CD4-positive, alpha-beta memory T cell (primary cell): Measurements from ENCODE around the gene GTF3C1. TPM values are rescaled to one million over a fixed set of nuclear protein-coding genes. Genes with fewer than 3 reads are reported as not detected.

Experiments
- CTCF ChIA-PET: fragments of 350-600 bp; sonication (Branson Sonifier 250); formaldehyde crosslinking; loops from one replicate; lab custom pipeline; 2021; ENCODE audit warnings: inconsistent platforms; ENCODE audit not compliant: partially characterized antibody; lab: Charles Lee
- POLR2A ChIA-PET: fragments of 350-600 bp; sonication (Branson Sonifier 250); formaldehyde crosslinking; loops from one replicate; lab custom pipeline; 2021; ENCODE audit not compliant: partially characterized antibody; lab: Charles Lee
- DNase-seq, 5 donors: peaks; one replicate each; pipeline versions ENCODE4 v3.0.0 to v3.0.0-alpha.2; 2020 to 2022; ENCODE audit warnings: mixed read lengths in 1 of 5
- H3K27ac ChIP-seq: one replicate; pipeline ENCODE4 v1.7.0; 2013; ENCODE audit warnings: low read depth, low read length
- H3K27me3 ChIP-seq: 2 replicates; pipeline ENCODE4 v1.7.0; 2013; ENCODE audit warnings: mild to moderate bottlenecking, low read length, moderate library complexity; ENCODE audit not compliant: insufficient read depth
- H3K36me3 ChIP-seq: 2 replicates; pipeline ENCODE4 v1.7.0; 2013; ENCODE audit warnings: mild to moderate bottlenecking, low read length, moderate library complexity; ENCODE audit not compliant: insufficient read depth
- H3K4me1 ChIP-seq: 2 replicates; pipeline ENCODE4 v1.7.0; 2013; ENCODE audit warnings: mild to moderate bottlenecking, low read length, moderate library complexity; ENCODE audit not compliant: insufficient read depth
- H3K4me3 ChIP-seq, 2 donors: one replicate each; pipeline ENCODE4 v1.7.0; 2013; ENCODE audit warnings: low read length in 2 of 2, mild to moderate bottlenecking in 1 of 2
- H3K9me3 ChIP-seq, 2 donors: one replicate each; pipeline ENCODE4 v1.7.0; 2013; ENCODE audit warnings: low read length in 2 of 2, control low read depth in 1 of 2; ENCODE audit not compliant: control insufficient read depth in 1 of 2
- H3K27ac Mint-ChIP-seq, 7 donors: one replicate each; pipeline ENCODE4 v1.8.0; 2020 to 2021; ENCODE audit warnings: mixed read lengths in 7 of 7, mild to moderate bottlenecking in 6 of 7, inconsistent platforms in 3 of 7, moderate library complexity in 3 of 7
- H3K27me3 Mint-ChIP-seq, 2 donors: one replicate each; pipeline ENCODE4 v1.8.0; 2020 to 2021; ENCODE audit warnings: mixed read lengths in 2 of 2
- H3K36me3 Mint-ChIP-seq, 2 donors: one replicate each; pipeline ENCODE4 v1.8.0; 2020 to 2021; ENCODE audit warnings: mixed read lengths in 2 of 2, inconsistent platforms in 1 of 2, mild to moderate bottlenecking in 1 of 2
- H3K4me1 Mint-ChIP-seq, 4 donors: one replicate each; pipeline ENCODE4 v1.8.0; 2020 to 2021; ENCODE audit warnings: mixed read lengths in 4 of 4, mild to moderate bottlenecking in 1 of 4
- H3K4me3 Mint-ChIP-seq, 8 donors: one replicate each; pipeline ENCODE4 v1.8.0; 2020 to 2021; ENCODE audit warnings: mixed read lengths in 8 of 8, mild to moderate bottlenecking in 7 of 8, moderate library complexity in 6 of 8, inconsistent platforms in 3 of 8
- H3K9me3 Mint-ChIP-seq, 8 donors: one replicate each; pipeline ENCODE4 v1.8.0; 2020 to 2021; ENCODE audit warnings: mixed read lengths in 8 of 8, mild to moderate bottlenecking in 5 of 8, inconsistent platforms in 3 of 8, moderate library complexity in 1 of 8
- intact Hi-C: fragments of 100-400 bp; cut with micrococcal nuclease; formaldehyde crosslinking; loops from one replicate; pipeline ENCODE4 v1.15.1; 2023
- polyA plus RNA-seq, 2 donors: library from polyadenylated mRNA; unstranded; fragments of 300-500 nt; fragmentation: Illumina TruSeq; gene quantifications; one replicate each; pipeline ENCODE4 v1.2.3, GENCODE V29; 2021
- total RNA-seq, 2 experiments: library from RNA; stranded (reverse); gene quantifications; one replicate each; pipeline ENCODE4 v1.2.3, GENCODE V29; 2021

GTF3C1 gene
- total and polyA plus RNA-seq, 4 experiments from 2014 or later = 4.8 to 53.1 (median 39.5) TPM

- Histone ChIP-seq H3K36me3 (peaks cover 33% of the 10 kb centered on the region), H3K27ac (no peak overlapping the region), H3K4me3 (no peak overlapping the region), H3K4me1 (peaks cover 33% of the 10 kb centered on the region), H3K9me3 (no peaks in the 10 kb centered on the region), H3K27me3 (no peaks in the 10 kb centered on the region)
- CTCF ChIA-PET = no interaction called here
- Mint-ChIP-seq H3K36me3 (peaks cover 34 to 42% of the 10 kb centered on the region in 2 donors), H3K9me3 (no peaks in the 10 kb centered on the region), H3K4me3 (no peak overlapping the region), H3K4me1 (peaks cover 25 to 46% (median 34%) of the 10 kb centered on the region in 4 donors), H3K27me3 (no peaks in the 10 kb centered on the region), H3K27ac (peak overlapping the region in 4 of 7 donors; percentile 14 to 77 (median 69))
- intact Hi-C loops = no loop called here
- POLR2A ChIA-PET = interaction anchor here (0.8 kb wide), 1 partner anchor 27 kb away, joined by 3 read pairs; the partner anchor contains the start of gene IL21R
- no peak for DNase-seq
Observed at GRCh38 chr16:27429330-27429871, 120.3 kb downstream of the GTF3C1 start.

GRCh38 chr16:27428026-27428785 is 121.5 kb downstream of the GTF3C1 start:
- Histone ChIP-seq H3K4me1 (peaks cover 33% of the 10 kb centered on the region), H3K9me3 (no peaks in the 10 kb centered on the region), H3K4me3 (no peak overlapping the region), H3K36me3 (peaks cover 22% of the 10 kb centered on the region), H3K27ac (no peak overlapping the region), H3K27me3 (no peaks in the 10 kb centered on the region)
- H3K36me3 Mint-ChIP-seq = peaks cover 41 to 42% of the 10 kb centered on the region in 2 donors
- intact Hi-C loops = no loop called here
- H3K4me1 Mint-ChIP-seq = peaks cover 25 to 49% (median 36%) of the 10 kb centered on the region in 4 donors
- CTCF ChIA-PET = interaction anchor here (0.8 to 1.8 kb wide), 3 partner anchors 13 to 29 kb away, joined by 3 to 6 read pairs (median 5); no protein-coding TSS in a partner anchor
- DNase-seq = no peak
- peak overlapping the region in 1 of 8 donors; percentile 15 for H3K4me3 Mint-ChIP-seq
- POLR2A ChIA-PET = interaction anchor here (1.0 to 2.0 kb wide), 6 partner anchors 9 to 61 kb away, joined by 3 to 9 read pairs (median 4); partner anchors contain the start of gene IL21R
- H3K27ac Mint-ChIP-seq = peak overlapping the region in 3 of 7 donors; percentile 6 to 62 (median 42)
- no peaks in the 10 kb centered on the region for H3K27me3 Mint-ChIP-seq
- peaks cover 0 to 4% (median 0%) of the 10 kb centered on the region in 8 donors for H3K9me3 Mint-ChIP-seq

GRCh38 chr16:27427538-27427937 is 122.2 kb downstream of the GTF3C1 start:
- POLR2A ChIA-PET = interaction anchor here (1.0 to 2.0 kb wide), 9 partner anchors 10 to 224 kb away, joined by 3 to 9 read pairs (median 5); partner anchors contain the start of genes IL21R and KDM8
- H3K9me3 Mint-ChIP-seq = peaks cover 0 to 9% (median 2%) of the 10 kb centered on the region in 8 donors
- no peak overlapping the region for H3K27ac ChIP-seq
- H3K4me1 Mint-ChIP-seq = peaks cover 20 to 44% (median 32%) of the 10 kb centered on the region in 4 donors
- H3K4me3 ChIP-seq = no peak overlapping the region
- no peaks in the 10 kb centered on the region for H3K27me3 Mint-ChIP-seq
- peak overlapping the region in 3 of 7 donors; percentile 55 to 93 (median 62) for H3K27ac Mint-ChIP-seq
- no peak for DNase-seq
- CTCF ChIA-PET = interaction anchor here (0.8 to 1.8 kb wide), 3 partner anchors 12 to 29 kb away, joined by 3 to 6 read pairs (median 5); no protein-coding TSS in a partner anchor
- H3K27me3 ChIP-seq = no peaks in the 10 kb centered on the region
- intact Hi-C loops = loop anchor here (2.0 kb wide), 1 partner anchor 25 kb away; the partner anchor contains the start of gene IL21R
- peaks cover 33% of the 10 kb centered on the region for H3K4me1 ChIP-seq
- peaks cover 39 to 43% of the 10 kb centered on the region in 2 donors for H3K36me3 Mint-ChIP-seq
- peaks cover 1 to 4% of the 10 kb centered on the region in 2 donors for H3K9me3 ChIP-seq
- H3K4me3 Mint-ChIP-seq = no peak overlapping the region
- H3K36me3 ChIP-seq = peaks cover 20% of the 10 kb centered on the region

- Mint-ChIP-seq H3K9me3 (peaks cover 0 to 17% (median 11%) of the 10 kb centered on the region in 8 donors), H3K27ac (peak overlapping the region; percentile 62 to 93 (median 90)), H3K4me3 (peak overlapping the region in 5 of 8 donors; percentile 0 to 70 (median 39)), H3K4me1 (peaks cover 20 to 44% (median 31%) of the 10 kb centered on the region in 4 donors), H3K27me3 (no peaks in the 10 kb centered on the region), H3K36me3 (peaks cover 42 to 47% of the 10 kb centered on the region in 2 donors)
- Histone ChIP-seq H3K4me3 (no peak overlapping the region), H3K27ac (peak overlapping the region; percentile 38), H3K27me3 (no peaks in the 10 kb centered on the region), H3K9me3 (peaks cover 5 to 8% of the 10 kb centered on the region in 2 donors), H3K4me1 (peaks cover 33% of the 10 kb centered on the region), H3K36me3 (peaks cover 13% of the 10 kb centered on the region)
- DNase-seq = peak; percentile 53 to 87 (median 62)
- intact Hi-C loops = loop anchor here (2.0 kb wide), 1 partner anchor 24 kb away; the partner anchor contains the start of gene IL21R
- CTCF ChIA-PET = interaction anchor here (0.7 to 1.8 kb wide), 2 partner anchors 20 to 190 kb away, joined by 3 to 5 read pairs; no protein-coding TSS in a partner anchor
- POLR2A ChIA-PET = interaction anchor here (0.7 to 2.0 kb wide), 12 partner anchors 11 to 223 kb away, joined by 3 to 10 read pairs (median 5); partner anchors contain the start of genes IL21R and KDM8
Observed at GRCh38 chr16:27426423-27427408, 123.0 kb downstream of the GTF3C1 start.

- H3K9me3 Mint-ChIP-seq = peaks cover 0 to 20% (median 17%) of the 10 kb centered on the region in 8 donors
- peak overlapping the region in 2 of 8 donors; percentile 0 to 70 for H3K4me3 Mint-ChIP-seq
- peaks cover 33% of the 10 kb centered on the region for H3K4me1 ChIP-seq
- no peak overlapping the region for H3K4me3 ChIP-seq
- peaks cover 8% of the 10 kb centered on the region for H3K36me3 ChIP-seq
- peaks cover 20 to 44% (median 31%) of the 10 kb centered on the region in 4 donors for H3K4me1 Mint-ChIP-seq
- H3K27me3 ChIP-seq = no peaks in the 10 kb centered on the region
- H3K36me3 Mint-ChIP-seq = peaks cover 44 to 50% of the 10 kb centered on the region in 2 donors
- ChIA-PET POLR2A (interaction anchor here (1.1 to 2.0 kb wide), 7 partner anchors 10 to 223 kb away, joined by 3 to 10 read pairs (median 5); partner anchors contain the start of genes IL21R and KDM8), CTCF (no interaction called here)
- intact Hi-C loops = loop anchor here (2.0 kb wide), 1 partner anchor 23 kb away; the partner anchor contains the start of gene IL21R
- H3K27ac Mint-ChIP-seq = peak overlapping the region; percentile 62 to 93 (median 90)
- peak overlapping the region; percentile 38 for H3K27ac ChIP-seq
- H3K9me3 ChIP-seq = peaks cover 5 to 8% of the 10 kb centered on the region in 2 donors
- no peaks in the 10 kb centered on the region for H3K27me3 Mint-ChIP-seq
- DNase-seq = no peak
Observed at GRCh38 chr16:27425961-27426360, 123.8 kb downstream of the GTF3C1 start.
